GM21786 (cell line): ENCODE results near the gene MAN2B2.

Source experiments
- ATAC-seq: cut with Tn5 transposase; IDR thresholded peaks from one replicate; pipeline ENCODE4 v1.9.1; 2021; ENCODE audit not compliant: unreplicated experiment

Gene MAN2B2

GRCh38 chr4:6566391-6567190 lies 8.4 kb upstream of the MAN2B2 start:
- no peak for ATAC-seq

- ATAC-seq: no peak
These were observed 7.8 kb upstream of the MAN2B2 start for GRCh38 chr4:6567218-6567617.

- no peak for ATAC-seq
These were observed 6.8 kb upstream of the MAN2B2 start for GRCh38 chr4:6568148-6568547.

GRCh38 chr4:6568689-6569332 lies 6.2 kb upstream of the MAN2B2 start:
- ATAC-seq: no peak

GRCh38 chr4:6571608-6572007 lies 3.4 kb upstream of the MAN2B2 start:
- ATAC-seq: no peak

- no peak for ATAC-seq
These were observed 1.4 kb upstream of the MAN2B2 start for GRCh38 chr4:6573551-6573950.

- no peak for ATAC-seq
These were observed 823 bp upstream of the MAN2B2 start for GRCh38 chr4:6573986-6574746.

- ATAC-seq: no peak
These were observed 683 bp downstream of the MAN2B2 start for GRCh38 chr4:6575503-6576240.

GRCh38 chr4:6576512-6576911 lies 1.5 kb downstream of the MAN2B2 start:
- ATAC-seq: no peak

GRCh38 chr4:6576932-6577331 lies 1.9 kb downstream of the MAN2B2 start:
- ATAC-seq: no peak

GRCh38 chr4:6577409-6577808 lies 2.4 kb downstream of the MAN2B2 start:
- no peak for ATAC-seq

GRCh38 chr4:6578221-6578620 lies 3.2 kb downstream of the MAN2B2 start:
- ATAC-seq: no peak

GRCh38 chr4:6580353-6580752 lies 5.4 kb downstream of the MAN2B2 start:
- ATAC-seq: no peak

GRCh38 chr4:6581566-6582121 lies 6.7 kb downstream of the MAN2B2 start:
- no peak for ATAC-seq

GRCh38 chr4:6582889-6583490 lies 8.0 kb downstream of the MAN2B2 start:
- no peak for ATAC-seq

- no peak for ATAC-seq
These were observed 9.9 kb downstream of the MAN2B2 start for GRCh38 chr4:6584865-6585264.

GRCh38 chr4:6586715-6587325 lies 11.8 kb downstream of the MAN2B2 start:
- ATAC-seq: no peak

- ATAC-seq: no peak
These were observed 14.5 kb downstream of the MAN2B2 start for GRCh38 chr4:6589444-6589843.

- ATAC-seq: peak; percentile 53
These were observed 16.3 kb downstream of the MAN2B2 start for GRCh38 chr4:6591313-6591712.

- no peak for ATAC-seq
These were observed 16.8 kb downstream of the MAN2B2 start for GRCh38 chr4:6591781-6592180.
